GM12873 (cell line): Measurements from ENCODE around the gene DAZ3.
"Not testable (repeated sequence)": the region's sequence is repeated elsewhere in the genome, so short reads cannot be mapped to it uniquely, and the experiment has no call there.

Experiments used
- CTCF ChIP-seq: IDR thresholded peaks from 2 replicates; pipeline ENCODE4 v1.5.1; 2012; ENCODE audit warnings: low read depth, mild to moderate bottlenecking, moderate library complexity, low read length, control low read depth; ENCODE audit not compliant: insufficient read depth; ENCODE audit errors: missing control alignments

DAZ3 gene

GRCh38 chrY:24813293-24813692 lies at the start of gene DAZ3:
Gene DAZ3 (minus strand): TSS chrY:24813393. CDS start chrY:24813185, 208 bp downstream.
- TF ChIP-seq CTCF = not testable (repeated sequence)

- not testable (repeated sequence) for TF ChIP-seq CTCF
These were observed 20.4 kb upstream of the DAZ3 start, which contains the start of gene DAZ4 for GRCh38 chrY:24833619-24834018. Gene DAZ4 (plus strand): TSS chrY:24833919. CDS start chrY:24834127, 208 bp downstream.
